Measurements from ENCODE around the gene RALB. TPM values are rescaled to one million over a fixed set of nuclear protein-coding genes. Genes with fewer than 3 reads are reported as not detected.
A peak's percentile ranks its signal among the peaks of the same experiment; 100 is the strongest.

RALB gene
- total and polyA plus RNA-seq, 2 of the 8 experiments (the other 6 are each of a cell fraction or from before 2014, with no cell fraction given) = 12.0 to 16.6 TPM

DNA sequence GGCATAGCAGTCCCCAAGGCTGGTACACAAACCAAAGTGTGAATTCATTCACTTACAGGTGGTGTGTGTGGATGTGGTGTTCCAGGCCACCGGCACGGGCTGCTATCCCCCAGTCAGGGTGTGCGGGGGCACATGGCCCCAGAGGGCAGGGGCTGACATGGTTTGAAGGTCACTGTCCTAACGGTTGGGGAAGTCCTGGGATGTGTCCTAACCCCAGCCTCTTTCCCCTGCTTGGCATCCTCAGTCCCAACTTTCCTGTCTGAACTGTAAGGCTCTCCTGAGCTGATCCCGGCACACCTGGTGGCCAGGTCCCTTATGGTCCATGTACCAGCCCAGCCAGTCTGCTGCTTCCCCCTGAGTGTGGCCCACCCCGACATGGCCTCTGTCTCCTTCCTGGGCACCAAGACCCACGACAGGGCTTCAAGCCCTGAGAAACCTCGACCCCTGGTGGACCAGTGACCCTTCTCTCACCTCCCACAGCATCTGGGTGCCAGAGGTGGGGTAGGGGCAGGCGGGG, 27.0 kb upstream of the RALB start:
- POLR2A ChIA-PET (ENCODE audit: partially characterized antibody) = interaction anchor here (1.5 kb wide), 1 partner anchor 27 kb away, joined by 3 read pairs; the partner anchor contains the start of gene RALB
- TF ChIP-seq, protein P1, sequence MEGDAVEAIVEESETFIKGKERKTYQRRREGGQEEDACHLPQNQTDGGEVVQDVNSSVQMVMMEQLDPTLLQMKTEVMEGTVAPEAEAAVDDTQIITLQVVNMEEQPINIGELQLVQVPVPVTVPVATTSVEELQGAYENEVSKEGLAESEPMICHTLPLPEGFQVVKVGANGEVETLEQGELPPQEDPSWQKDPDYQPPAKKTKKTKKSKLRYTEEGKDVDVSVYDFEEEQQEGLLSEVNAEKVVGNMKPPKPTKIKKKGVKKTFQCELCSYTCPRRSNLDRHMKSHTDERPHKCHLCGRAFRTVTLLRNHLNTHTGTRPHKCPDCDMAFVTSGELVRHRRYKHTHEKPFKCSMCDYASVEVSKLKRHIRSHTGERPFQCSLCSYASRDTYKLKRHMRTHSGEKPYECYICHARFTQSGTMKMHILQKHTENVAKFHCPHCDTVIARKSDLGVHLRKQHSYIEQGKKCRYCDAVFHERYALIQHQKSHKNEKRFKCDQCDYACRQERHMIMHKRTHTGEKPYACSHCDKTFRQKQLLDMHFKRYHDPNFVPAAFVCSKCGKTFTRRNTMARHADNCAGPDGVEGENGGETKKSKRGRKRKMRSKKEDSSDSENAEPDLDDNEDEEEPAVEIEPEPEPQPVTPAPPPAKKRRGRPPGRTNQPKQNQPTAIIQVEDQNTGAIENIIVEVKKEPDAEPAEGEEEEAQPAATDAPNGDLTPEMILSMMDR (IDR thresholded peaks at IDR 0.05; ENCODE audit: control extremely low read depth in 1 of 3, insufficient read depth in 1 of 3, low read depth in 1 of 3, low read length in 3 of 3) = no peak
- no peak for TF ChIP-seq SAP30 (IDR thresholded peaks at IDR 0.05; ENCODE audit: insufficient read depth, insufficient replicate concordance, low read length)
- TF ChIP-seq POLR2A (IDR thresholded peaks at IDR 0.05; ENCODE audit: control extremely low read depth in 1 of 2, low read depth in 2 of 2, low read length in 2 of 2) = no peak
- TF ChIP-seq RFX5 (IDR thresholded peaks at IDR 0.05; ENCODE audit: borderline replicate concordance, low read depth, low read length) = no peak
- TF ChIP-seq KDM1A (IDR thresholded peaks at IDR 0.05; ENCODE audit: borderline replicate concordance, low read length) = no peak
- TF ChIP-seq JUND (IDR thresholded peaks at IDR 0.05; ENCODE audit: low read length) = no peak
- TF ChIP-seq ZNF274 (IDR thresholded peaks at IDR 0.05; ENCODE audit: borderline replicate concordance, extremely low read depth, low read length) = no peak
- TF ChIP-seq TAF1 (IDR thresholded peaks at IDR 0.05; ENCODE audit: low read depth, low read length) = no peak
- no peak for TF ChIP-seq CBX5 (IDR thresholded peaks at IDR 0.05; ENCODE audit: low read depth, low read length)
- TF ChIP-seq POU5F1 (IDR thresholded peaks at IDR 0.05; ENCODE audit: low read depth, low read length) = no peak

More for the DNA sequence above, 27.0 kb upstream of the RALB start:
- H3K4me2 ChIP-seq (ENCODE audit: insufficient read depth in 1 of 2, low read depth in 2 of 2, low read length in 2 of 2) = no peak overlapping the region
- 0 out of 2 replicates have a peak overlapping the region, but pooled peaks have one; percentile 81 for H2BK15ac ChIP-seq (ENCODE audit: low read length)
- peaks cover 0 to 7% (median 6%) of the 10 kb centered on the region in 4 experiments; a peak in 5 of 7 replicates for H3K4me1 ChIP-seq (replicated peaks in 1 of 4; ENCODE audit: control insufficient read depth in 3 of 4, insufficient read depth in 4 of 4, low read length in 3 of 4)
- no peak for FAIRE-seq
- H2BK5ac ChIP-seq (ENCODE audit: low read depth, low read length) = no peak overlapping the region
- no peaks in the 10 kb centered on the region for H3K79me1 ChIP-seq (ENCODE audit: low read depth, low read length)
- WGBS, 2 experiments (ENCODE audit: extremely low coverage in 1 of 2, insufficient coverage in 1 of 2, insufficient read length in 1 of 2, insufficient replicate concordance in 2 of 2, low coverage in 1 of 2, low lambda C conversion rate in 2 of 2, missing lambda C conversion rate in 1 of 2) = 91% methylated on average over 4 of the region's 9 CpGs; no CpG with 5 or more reads in 1 of the 2 experiments
- H3K36me3 ChIP-seq (ENCODE audit: control insufficient read depth in 2 of 4, insufficient read depth in 4 of 4, low read length in 3 of 4) = peaks cover 0 to 6% (median 0%) of the 10 kb centered on the region in 4 experiments; a peak in 3 of 8 replicates
- H3K4me3 ChIP-seq (ENCODE audit: extremely low read depth in 1 of 4, insufficient read depth in 2 of 4, low read depth in 3 of 4, low read length in 4 of 4) = no peak overlapping the region
- no peak overlapping the region for H2BK120ac ChIP-seq (replicated peaks; ENCODE audit: low read depth, low read length)
- CTCF ChIA-PET (ENCODE audit: partially characterized antibody) = interaction anchor here (1.0 to 1.6 kb wide), 3 partner anchors 69 to 455 kb away, joined by 3 to 11 read pairs (median 4); no protein-coding TSS in a partner anchor
- H3K27me3 ChIP-seq (replicated peaks in 1 of 4; ENCODE audit: control insufficient read depth in 3 of 4, extremely low read depth in 1 of 4, insufficient read depth in 3 of 4, low read length in 3 of 4) = peaks cover 13 to 45% (median 29%) of the 10 kb centered on the region in 4 experiments
- no peak overlapping the region for H3K27ac ChIP-seq (ENCODE audit: low read depth, low read length)
- no peak overlapping the region for H4K91ac ChIP-seq (replicated peaks; ENCODE audit: insufficient read length, low read length)
- no peak overlapping the region for H3K56ac ChIP-seq (replicated peaks; ENCODE audit: insufficient read length, low read depth, low read length)
- no peak overlapping the region for H3K18ac ChIP-seq (ENCODE audit: extremely low read depth, low read length)
- peaks cover 0 to 2% of the 10 kb centered on the region in 2 experiments; a peak in 1 of 4 replicates for H3K79me2 ChIP-seq (ENCODE audit: control insufficient read depth in 1 of 2, insufficient read depth in 2 of 2, low read length in 2 of 2)
- H2AFZ ChIP-seq (ENCODE audit: low read length) = no peak overlapping the region
- DNase-seq (ENCODE audit: low read depth in 1 of 2, low spot score in 2 of 2) = no peak
- H3K9ac ChIP-seq (replicated peaks in 1 of 4; ENCODE audit: extremely low read depth in 1 of 4, low read depth in 3 of 4, low read length in 3 of 4) = no peak overlapping the region
- H3K4ac ChIP-seq (replicated peaks; ENCODE audit: insufficient read length, low read depth, low read length) = no peak overlapping the region
- H4K8ac ChIP-seq (ENCODE audit: extremely low read depth, insufficient read depth, low read length) = peak overlapping the region; percentile 38; the same call in 1 of the 2 replicates
- peaks cover 7 to 9% of the 10 kb centered on the region in 2 experiments for H3K9me3 ChIP-seq (ENCODE audit: insufficient read depth in 2 of 2, low read depth in 1 of 2, low read length in 1 of 2)
- H4K20me1 ChIP-seq (replicated peaks in 1 of 2; ENCODE audit: control insufficient read depth in 1 of 2, insufficient read depth in 2 of 2, low read length in 2 of 2) = peaks cover 0 to 3% of the 10 kb centered on the region in 2 experiments
- H3K14ac ChIP-seq (ENCODE audit: insufficient read length) = no peak overlapping the region
- no peak overlapping the region for H3K23ac ChIP-seq (ENCODE audit: insufficient read length)
- no peak overlapping the region for H4K5ac ChIP-seq (ENCODE audit: insufficient read length, low read depth, low read length)
- no peak overlapping the region for H2AK5ac ChIP-seq (ENCODE audit: low read depth, low read length)
- H2BK12ac ChIP-seq (ENCODE audit: low read depth, low read length) = no peak overlapping the region
- H3K23me2 ChIP-seq (ENCODE audit: low read depth, low read length) = peaks cover 3% of the 10 kb centered on the region; the same call in 1 of the 2 replicates
- no peak overlapping the region for H2BK20ac ChIP-seq (ENCODE audit: low read length)
